Occipital lobe (tissue), 2 donors: ENCODE measurements around the gene B3GNT9. TPM values are rescaled to one million over a fixed set of nuclear protein-coding genes. Genes with fewer than 3 reads are reported as not detected.

Experiments
- DNase-seq: peaks from one replicate; lab custom pipeline; 2025; lab: John Stamatoyannopoulos, UW
- total RNA-seq: library from RNA; depleted of rRNA; stranded (reverse); fragments of >200 nt; gene quantifications from one replicate; pipeline ENCODE4 v1.2.3, GENCODE V29; 2014

B3GNT9 gene
- total RNA-seq, 1 donor from 2014 or later: 1.2 TPM

GRCh38 chr16:67115639-67116038 is 35.2 kb downstream of the B3GNT9 start:
- no peak for DNase-seq

GRCh38 chr16:67114793-67115192 is 36.0 kb downstream of the B3GNT9 start:
- DNase-seq: no peak

GRCh38 chr16:67112591-67113399 is 38.0 kb downstream of the B3GNT9 start:
- no peak for DNase-seq

GRCh38 chr16:67111951-67112444 is 38.8 kb downstream of the B3GNT9 start:
- DNase-seq: no peak

- peak; percentile 91 for DNase-seq
Observed at GRCh38 chr16:67109407-67110135, 41.2 kb downstream of the B3GNT9 start, which contains the start of gene PHAF1. TSS of gene PHAF1 (plus strand) at chr16:67109941. CDS start at chr16:67110176, 235 bp downstream.

- DNase-seq: no peak
Observed at GRCh38 chr16:67108931-67109406, 41.8 kb downstream of the B3GNT9 start.

GRCh38 chr16:67108489-67108888 is 42.3 kb downstream of the B3GNT9 start:
- DNase-seq: no peak

GRCh38 chr16:67105881-67106280 is 44.9 kb downstream of the B3GNT9 start:
- DNase-seq: no peak

- DNase-seq: no peak
Observed at GRCh38 chr16:67105246-67105645, 45.6 kb downstream of the B3GNT9 start.

GRCh38 chr16:67104845-67105244 is 46.0 kb downstream of the B3GNT9 start:
- no peak for DNase-seq

- DNase-seq: no peak
Observed at GRCh38 chr16:67104061-67104460, 46.7 kb downstream of the B3GNT9 start.

GRCh38 chr16:67101311-67102082 is 49.3 kb downstream of the B3GNT9 start:
- no peak for DNase-seq

GRCh38 chr16:67100569-67101310 is 50.1 kb downstream of the B3GNT9 start:
- no peak for DNase-seq

GRCh38 chr16:67098599-67098998 is 52.2 kb downstream of the B3GNT9 start:
- no peak for DNase-seq

Other genes starting within 250 kb of the B3GNT9 start
- not detected for gene CDH16, start 232.1 kb downstream of the B3GNT9 start, total RNA-seq
- 0.94 TPM for gene RRAD, start 225.5 kb downstream of the B3GNT9 start, total RNA-seq
- gene CIAO2B, start 216.6 kb downstream of the B3GNT9 start, total RNA-seq: 80.5 TPM
- gene CES2, start 215.5 kb downstream of the B3GNT9 start, total RNA-seq: 24.6 TPM
- gene CES3, start 189.7 kb downstream of the B3GNT9 start, total RNA-seq: 0.78 TPM
- gene CES4A, start 162.4 kb downstream of the B3GNT9 start, total RNA-seq: 15.4 TPM
- 65.4 TPM for gene CBFB, start 121.8 kb downstream of the B3GNT9 start, total RNA-seq
- 19.8 TPM for gene PHAF1, start 41.1 kb downstream of the B3GNT9 start, total RNA-seq
- 1.2 TPM for gene TRADD, start 8.9 kb upstream of the B3GNT9 start, total RNA-seq
- 2.0 TPM for gene FBXL8, start 9.0 kb upstream of the B3GNT9 start, total RNA-seq
- 5.1 TPM for gene HSF4, start 13.7 kb upstream of the B3GNT9 start, total RNA-seq
- gene NOL3, start 19.5 kb upstream of the B3GNT9 start, total RNA-seq: 4.1 TPM
- 49.1 TPM for gene MATCAP1, start 33.0 kb upstream of the B3GNT9 start, total RNA-seq
- gene EXOC3L1, start 39.1 kb upstream of the B3GNT9 start, total RNA-seq: 0.47 TPM
- gene E2F4, start 41.2 kb upstream of the B3GNT9 start, total RNA-seq: 17.8 TPM
- 0.16 TPM for gene ELMO3, start 48.1 kb upstream of the B3GNT9 start, total RNA-seq
- 14.7 TPM for gene TMEM208, start 76.1 kb upstream of the B3GNT9 start, total RNA-seq
- 2.5 TPM for gene FHOD1, start 96.5 kb upstream of the B3GNT9 start, total RNA-seq
- 1.2 TPM for gene SLC9A5, start 98.0 kb upstream of the B3GNT9 start, total RNA-seq
- gene PLEKHG4, start 128.5 kb upstream of the B3GNT9 start, total RNA-seq: 2.3 TPM
- 0.31 TPM for gene KCTD19, start 175.7 kb upstream of the B3GNT9 start, total RNA-seq
- 1.4 TPM for gene LRRC36, start 175.8 kb upstream of the B3GNT9 start, total RNA-seq
- gene TPPP3, start 242.5 kb upstream of the B3GNT9 start, total RNA-seq: 2.3 TPM